ENCODE data around the gene DPRX.

DNA sequence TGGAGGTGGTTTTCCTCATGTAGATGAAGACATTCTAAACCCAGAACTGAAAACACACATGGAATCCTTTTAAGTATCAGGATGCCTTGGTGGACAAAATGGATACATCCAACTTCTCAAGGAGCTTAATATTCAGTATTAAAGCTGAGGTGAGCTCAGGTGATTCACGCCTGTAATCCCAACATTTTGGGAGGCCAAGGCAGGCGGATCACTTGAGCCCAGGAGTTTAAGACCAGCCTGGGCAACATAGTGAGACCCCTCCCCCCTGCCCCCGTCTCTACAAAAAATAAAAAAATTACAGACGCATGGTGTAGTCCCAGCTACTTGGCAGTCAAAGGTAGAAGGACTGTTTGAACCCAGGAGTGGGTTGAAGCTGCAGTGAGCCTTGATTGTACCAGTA is 28.8 kb downstream of the DPRX start:
- TF ChIP-seq, protein P1, sequence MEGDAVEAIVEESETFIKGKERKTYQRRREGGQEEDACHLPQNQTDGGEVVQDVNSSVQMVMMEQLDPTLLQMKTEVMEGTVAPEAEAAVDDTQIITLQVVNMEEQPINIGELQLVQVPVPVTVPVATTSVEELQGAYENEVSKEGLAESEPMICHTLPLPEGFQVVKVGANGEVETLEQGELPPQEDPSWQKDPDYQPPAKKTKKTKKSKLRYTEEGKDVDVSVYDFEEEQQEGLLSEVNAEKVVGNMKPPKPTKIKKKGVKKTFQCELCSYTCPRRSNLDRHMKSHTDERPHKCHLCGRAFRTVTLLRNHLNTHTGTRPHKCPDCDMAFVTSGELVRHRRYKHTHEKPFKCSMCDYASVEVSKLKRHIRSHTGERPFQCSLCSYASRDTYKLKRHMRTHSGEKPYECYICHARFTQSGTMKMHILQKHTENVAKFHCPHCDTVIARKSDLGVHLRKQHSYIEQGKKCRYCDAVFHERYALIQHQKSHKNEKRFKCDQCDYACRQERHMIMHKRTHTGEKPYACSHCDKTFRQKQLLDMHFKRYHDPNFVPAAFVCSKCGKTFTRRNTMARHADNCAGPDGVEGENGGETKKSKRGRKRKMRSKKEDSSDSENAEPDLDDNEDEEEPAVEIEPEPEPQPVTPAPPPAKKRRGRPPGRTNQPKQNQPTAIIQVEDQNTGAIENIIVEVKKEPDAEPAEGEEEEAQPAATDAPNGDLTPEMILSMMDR (conservative IDR thresholded peaks at IDR 0.05; ENCODE audit: low read length), result no peak
- TF ChIP-seq EZH2phosphoT487 (IDR thresholded peaks at IDR 0.05; ENCODE audit: borderline replicate concordance, low read depth, low read length), result no peak
